NOMO-1 treated with dmso at 0.1 percent for 144 hours (cell line): ENCODE data around the gene GGTA1.

Experiments
- DNase-seq: peaks from one replicate; lab custom pipeline; 2025; ENCODE audit not compliant: unreplicated experiment; lab: John Stamatoyannopoulos, UW

Gene GGTA1

GRCh38 chr9:121500165-121500478 lies 478 bp upstream of the GGTA1 start:
- no peak for DNase-seq

GRCh38 chr9:121499177-121499426 lies 542 bp downstream of the GGTA1 start:
- no peak for DNase-seq

- no peak for DNase-seq
Measured at GRCh38 chr9:121498487-121499176, 1.0 kb downstream of the GGTA1 start.

GRCh38 chr9:121498150-121498486 lies 1.5 kb downstream of the GGTA1 start:
- peak; percentile 44 for DNase-seq

GRCh38 chr9:121495976-121496375 lies 3.7 kb downstream of the GGTA1 start:
- DNase-seq = no peak

GRCh38 chr9:121494192-121494591 lies 5.5 kb downstream of the GGTA1 start:
- DNase-seq = peak; percentile 51

GRCh38 chr9:121491111-121491510 lies 8.5 kb downstream of the GGTA1 start:
- DNase-seq = no peak

GRCh38 chr9:121489344-121489743 lies 10.3 kb downstream of the GGTA1 start:
- DNase-seq = no peak

- DNase-seq = no peak
Measured at GRCh38 chr9:121486043-121486442, 13.6 kb downstream of the GGTA1 start.

- peak; percentile 34 for DNase-seq
Measured at GRCh38 chr9:121485623-121486022, 14.0 kb downstream of the GGTA1 start.

- no peak for DNase-seq
Measured at GRCh38 chr9:121484651-121485446, 14.8 kb downstream of the GGTA1 start.

- no peak for DNase-seq
Measured at GRCh38 chr9:121483473-121484031, 16.1 kb downstream of the GGTA1 start.

- no peak for DNase-seq
Measured at GRCh38 chr9:121483049-121483448, 16.6 kb downstream of the GGTA1 start.

- no peak for DNase-seq
Measured at GRCh38 chr9:121478816-121479676, 20.6 kb downstream of the GGTA1 start.

- DNase-seq = no peak
Measured at GRCh38 chr9:121476156-121476555, 23.5 kb downstream of the GGTA1 start.

GRCh38 chr9:121474231-121474947 lies 25.3 kb downstream of the GGTA1 start:
- no peak for DNase-seq

GRCh38 chr9:121473229-121473628 lies 26.4 kb downstream of the GGTA1 start:
- DNase-seq = no peak

- DNase-seq = no peak
Measured at GRCh38 chr9:121472446-121472845, 27.2 kb downstream of the GGTA1 start.

- DNase-seq = no peak
Measured at GRCh38 chr9:121466142-121466541, 33.5 kb downstream of the GGTA1 start.

- DNase-seq = no peak
Measured at GRCh38 chr9:121464968-121465367, 34.7 kb downstream of the GGTA1 start.
